Hepatocyte (in vitro differentiated cells): ENCODE results near the gene ADSS2.

Experiments used
- EZH2 ChIP-seq: fragments of 200-600 bp; sonication (generic); IDR thresholded peaks from 2 replicates; pipeline ENCODE4 v1.6.1; 2016; ENCODE audit warnings: antibody characterized with exemption, mild to moderate bottlenecking, borderline replicate concordance
- TF ChIP-seq, protein P1 (sequence below): fragments of 200-600 bp; sonication (generic); IDR thresholded peaks from 2 replicates; pipeline ENCODE4 v1.5.1; 2016; ENCODE audit warnings: antibody characterized with exemption, mild to moderate bottlenecking; ENCODE audit not compliant: poor library complexity

DNA sequence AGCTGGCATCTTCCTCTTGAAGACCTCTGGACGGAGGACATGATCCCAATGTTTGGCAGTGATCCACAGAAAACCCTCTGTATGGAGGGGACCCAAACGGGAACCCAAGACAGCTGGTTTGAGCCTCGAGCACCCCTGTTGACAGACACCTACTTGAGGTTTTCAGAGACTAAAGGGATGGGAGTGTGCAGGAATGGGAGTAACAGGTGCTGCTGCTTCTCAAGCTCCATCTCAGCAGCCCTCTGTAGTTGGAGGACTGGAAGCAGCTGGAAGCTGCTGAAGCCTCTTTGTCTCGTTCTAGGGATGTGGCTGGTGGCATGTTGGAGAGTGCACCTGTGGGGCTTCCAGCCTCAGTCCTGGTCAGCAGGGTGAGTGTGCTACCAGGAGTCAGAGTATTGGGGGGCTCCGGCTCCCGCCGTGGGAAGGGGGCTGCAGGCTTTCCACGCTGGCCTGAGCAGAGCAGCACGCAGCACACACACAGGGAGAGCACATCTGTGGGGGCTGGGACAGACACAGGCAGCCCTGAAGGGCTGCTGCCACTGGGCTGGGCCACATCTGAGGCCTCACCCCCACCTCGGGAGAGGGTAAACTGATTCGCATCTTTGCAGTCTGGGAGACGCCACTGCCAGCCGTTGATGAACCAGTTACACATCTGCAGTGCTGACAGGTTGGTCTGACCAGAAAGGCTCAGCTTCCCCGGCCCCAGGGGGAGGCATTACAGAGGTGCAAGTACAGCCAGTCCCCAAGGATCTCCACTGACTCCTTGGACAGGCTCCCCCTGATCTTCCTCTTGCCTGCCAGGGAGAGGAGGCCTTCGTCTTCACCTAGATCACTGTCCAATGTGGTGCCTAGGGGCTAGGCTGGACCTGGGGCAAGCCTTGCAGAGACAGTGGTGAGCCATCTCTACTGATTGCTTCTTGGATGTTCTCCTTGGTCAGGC lies 56.6 kb downstream of the ADSS2 start:
- TF ChIP-seq, protein P1, sequence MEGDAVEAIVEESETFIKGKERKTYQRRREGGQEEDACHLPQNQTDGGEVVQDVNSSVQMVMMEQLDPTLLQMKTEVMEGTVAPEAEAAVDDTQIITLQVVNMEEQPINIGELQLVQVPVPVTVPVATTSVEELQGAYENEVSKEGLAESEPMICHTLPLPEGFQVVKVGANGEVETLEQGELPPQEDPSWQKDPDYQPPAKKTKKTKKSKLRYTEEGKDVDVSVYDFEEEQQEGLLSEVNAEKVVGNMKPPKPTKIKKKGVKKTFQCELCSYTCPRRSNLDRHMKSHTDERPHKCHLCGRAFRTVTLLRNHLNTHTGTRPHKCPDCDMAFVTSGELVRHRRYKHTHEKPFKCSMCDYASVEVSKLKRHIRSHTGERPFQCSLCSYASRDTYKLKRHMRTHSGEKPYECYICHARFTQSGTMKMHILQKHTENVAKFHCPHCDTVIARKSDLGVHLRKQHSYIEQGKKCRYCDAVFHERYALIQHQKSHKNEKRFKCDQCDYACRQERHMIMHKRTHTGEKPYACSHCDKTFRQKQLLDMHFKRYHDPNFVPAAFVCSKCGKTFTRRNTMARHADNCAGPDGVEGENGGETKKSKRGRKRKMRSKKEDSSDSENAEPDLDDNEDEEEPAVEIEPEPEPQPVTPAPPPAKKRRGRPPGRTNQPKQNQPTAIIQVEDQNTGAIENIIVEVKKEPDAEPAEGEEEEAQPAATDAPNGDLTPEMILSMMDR = no peak
- TF ChIP-seq EZH2 = no peak
